ENCODE results near the gene APP.

Gene APP

DNA sequence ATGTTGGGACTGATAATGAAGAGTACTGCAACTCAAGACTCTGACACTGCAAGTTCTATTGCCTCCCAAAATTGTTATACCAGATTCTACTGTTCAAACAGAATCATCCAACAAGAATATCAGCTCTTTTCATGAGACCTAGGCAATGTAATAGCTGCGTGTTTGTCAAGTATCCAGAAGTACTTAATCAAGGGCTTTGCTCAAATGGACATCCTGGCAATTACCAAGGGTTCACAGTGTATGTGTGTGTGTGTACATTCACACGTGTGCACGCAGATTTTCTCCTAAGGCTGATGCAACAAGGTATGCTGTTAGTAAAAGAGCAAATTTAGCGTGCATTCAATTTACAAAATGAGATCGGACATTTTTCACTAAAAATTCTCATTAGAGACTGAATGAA lies 261.2 kb downstream of the APP start:
- Mint-ChIP-seq H3K27me3 (no peaks in the 10 kb centered on the region), H3K4me3 (no peak overlapping the region), H3K9me3 (no peaks in the 10 kb centered on the region), H3K36me3 (ENCODE audit: low read depth) (no peaks in the 10 kb centered on the region), H3K4me1 (ENCODE audit: low read depth) (peaks cover 14% of the 10 kb centered on the region), H3K27ac (no peak overlapping the region)
- intact Hi-C loops (cut with micrococcal nuclease), result no loop called here

GRCh38 chr21:25908495-25908894 lies 262.1 kb downstream of the APP start:
- no peaks in the 10 kb centered on the region for H3K27me3 Mint-ChIP-seq
- H3K9me3 Mint-ChIP-seq, result no peaks in the 10 kb centered on the region
- no peaks in the 10 kb centered on the region for H3K36me3 Mint-ChIP-seq (ENCODE audit: low read depth)
- peaks cover 20% of the 10 kb centered on the region for H3K4me1 Mint-ChIP-seq (ENCODE audit: low read depth)
- no peak overlapping the region for H3K4me3 Mint-ChIP-seq
- H3K27ac Mint-ChIP-seq, result no peak overlapping the region
- intact Hi-C loops (cut with micrococcal nuclease), result no loop called here

DNA sequence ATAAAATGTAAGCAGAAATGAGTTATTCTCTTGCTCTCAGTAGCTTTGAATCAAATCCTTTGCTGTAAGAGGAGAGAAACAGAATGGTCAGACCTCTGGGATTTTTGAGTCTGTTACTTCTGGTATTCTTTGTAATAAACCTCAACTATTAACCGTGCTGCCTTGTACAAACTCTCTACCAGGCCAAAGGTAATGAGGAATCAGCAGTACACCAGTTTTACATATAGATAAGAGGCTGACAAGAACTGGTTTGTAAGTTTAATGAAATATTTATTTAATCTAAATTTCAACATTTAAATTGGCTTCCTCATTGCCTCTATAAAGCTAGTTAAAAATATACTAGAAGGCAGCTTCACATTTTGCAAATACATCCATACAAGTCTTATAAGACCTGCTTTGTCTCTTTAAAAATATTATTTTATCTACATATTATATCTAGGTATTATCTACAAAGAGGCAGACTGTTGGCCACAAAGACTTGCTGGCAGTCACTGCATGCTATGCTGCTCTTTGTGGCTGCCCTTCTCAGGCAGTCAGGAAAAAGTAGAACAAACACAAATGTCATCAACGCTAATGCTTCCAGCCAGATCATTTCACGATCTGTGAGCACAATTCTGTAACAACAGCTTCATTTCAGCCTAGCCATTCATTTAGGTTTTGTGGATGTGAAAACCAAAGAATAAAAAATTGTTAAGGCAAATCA lies 262.8 kb downstream of the APP start:
- intact Hi-C loops (cut with micrococcal nuclease), result no loop called here
- H3K4me1 Mint-ChIP-seq (ENCODE audit: low read depth), result peaks cover 25% of the 10 kb centered on the region
- no peaks in the 10 kb centered on the region for H3K36me3 Mint-ChIP-seq (ENCODE audit: low read depth)
- no peaks in the 10 kb centered on the region for H3K9me3 Mint-ChIP-seq
- H3K27ac Mint-ChIP-seq, result no peak overlapping the region
- H3K4me3 Mint-ChIP-seq, result no peak overlapping the region
- H3K27me3 Mint-ChIP-seq, result no peaks in the 10 kb centered on the region

GRCh38 chr21:25906587-25906986 lies 264.0 kb downstream of the APP start:
- intact Hi-C loops (cut with micrococcal nuclease), result no loop called here
- Mint-ChIP-seq H3K27ac (no peak overlapping the region), H3K4me3 (no peak overlapping the region), H3K4me1 (ENCODE audit: low read depth) (peaks cover 31% of the 10 kb centered on the region), H3K27me3 (no peaks in the 10 kb centered on the region), H3K9me3 (no peaks in the 10 kb centered on the region), H3K36me3 (ENCODE audit: low read depth) (no peaks in the 10 kb centered on the region)

GRCh38 chr21:25905126-25905525 lies 265.4 kb downstream of the APP start:
- intact Hi-C loops (cut with micrococcal nuclease), result no loop called here
- no peaks in the 10 kb centered on the region for H3K36me3 Mint-ChIP-seq (ENCODE audit: low read depth)
- H3K4me1 Mint-ChIP-seq (ENCODE audit: low read depth), result peaks cover 31% of the 10 kb centered on the region
- H3K4me3 Mint-ChIP-seq, result no peak overlapping the region
- no peaks in the 10 kb centered on the region for H3K27me3 Mint-ChIP-seq
- peak overlapping the region; percentile 48 for H3K27ac Mint-ChIP-seq
- H3K9me3 Mint-ChIP-seq, result no peaks in the 10 kb centered on the region

- Mint-ChIP-seq H3K27ac (peak overlapping the region; percentile 95), H3K4me1 (ENCODE audit: low read depth) (peaks cover 32% of the 10 kb centered on the region), H3K27me3 (no peaks in the 10 kb centered on the region), H3K4me3 (peak overlapping the region; percentile 64), H3K36me3 (ENCODE audit: low read depth) (no peaks in the 10 kb centered on the region), H3K9me3 (no peaks in the 10 kb centered on the region)
- intact Hi-C loops (cut with micrococcal nuclease), result no loop called here
Observed at GRCh38 chr21:25904044-25904695, 266.4 kb downstream of the APP start.

- intact Hi-C loops (cut with micrococcal nuclease), result loop anchor here (2.0 kb wide), 1 partner anchor 63 kb away; no protein-coding TSS in a partner anchor
- Mint-ChIP-seq H3K36me3 (ENCODE audit: low read depth) (no peaks in the 10 kb centered on the region), H3K27ac (peak overlapping the region; percentile 95), H3K4me3 (peak overlapping the region; percentile 64), H3K27me3 (no peaks in the 10 kb centered on the region), H3K4me1 (ENCODE audit: low read depth) (peaks cover 37% of the 10 kb centered on the region), H3K9me3 (no peaks in the 10 kb centered on the region)
Observed at GRCh38 chr21:25903607-25904006, 267.0 kb downstream of the APP start.

DNA sequence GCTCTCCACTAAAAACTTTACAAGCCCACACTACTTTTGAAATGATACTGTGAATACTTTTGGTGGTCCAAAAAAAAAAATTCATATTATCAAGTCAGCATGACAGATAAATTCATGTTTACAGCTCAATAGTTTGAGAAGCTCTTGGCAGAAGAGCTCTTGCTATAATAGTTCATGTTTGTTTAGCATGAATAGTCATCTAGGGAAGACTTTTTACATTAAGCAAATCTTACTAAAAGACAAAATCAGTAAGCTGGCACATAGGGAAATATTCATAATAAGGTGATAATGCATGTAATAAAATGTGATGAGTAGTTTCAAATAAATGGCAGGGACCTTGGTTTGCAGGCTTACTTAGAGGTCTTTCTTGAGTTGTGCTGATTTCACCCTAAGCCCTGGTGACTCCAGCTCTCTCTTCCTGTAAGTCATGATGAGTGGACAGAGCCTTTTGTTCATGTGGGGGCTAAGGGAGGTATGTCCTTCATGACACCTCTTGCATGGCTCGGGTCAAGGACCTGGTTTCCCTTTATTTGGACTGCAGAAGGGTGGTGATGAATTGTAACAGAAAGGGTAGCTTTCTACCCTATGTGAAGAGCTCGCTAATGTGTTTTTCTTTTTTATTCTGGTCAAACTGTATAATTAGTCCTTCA lies 269.1 kb downstream of the APP start:
- Mint-ChIP-seq H3K27ac (no peak overlapping the region), H3K36me3 (ENCODE audit: low read depth) (peaks cover 4% of the 10 kb centered on the region), H3K4me1 (ENCODE audit: low read depth) (peaks cover 37% of the 10 kb centered on the region), H3K9me3 (no peaks in the 10 kb centered on the region), H3K27me3 (no peaks in the 10 kb centered on the region), H3K4me3 (no peak overlapping the region)
- intact Hi-C loops (cut with micrococcal nuclease), result no loop called here

GRCh38 chr21:25898671-25899070 lies 271.9 kb downstream of the APP start:
- no peaks in the 10 kb centered on the region for H3K9me3 Mint-ChIP-seq
- peaks cover 11% of the 10 kb centered on the region for H3K36me3 Mint-ChIP-seq (ENCODE audit: low read depth)
- no peak overlapping the region for H3K27ac Mint-ChIP-seq
- H3K4me1 Mint-ChIP-seq (ENCODE audit: low read depth), result peaks cover 18% of the 10 kb centered on the region
- no peaks in the 10 kb centered on the region for H3K27me3 Mint-ChIP-seq
- intact Hi-C loops (cut with micrococcal nuclease), result loop anchor here (5.0 kb wide), 2 partner anchors 274 to 819 kb away; partner anchors contain the start of gene APP
- H3K4me3 Mint-ChIP-seq, result no peak overlapping the region

DNA sequence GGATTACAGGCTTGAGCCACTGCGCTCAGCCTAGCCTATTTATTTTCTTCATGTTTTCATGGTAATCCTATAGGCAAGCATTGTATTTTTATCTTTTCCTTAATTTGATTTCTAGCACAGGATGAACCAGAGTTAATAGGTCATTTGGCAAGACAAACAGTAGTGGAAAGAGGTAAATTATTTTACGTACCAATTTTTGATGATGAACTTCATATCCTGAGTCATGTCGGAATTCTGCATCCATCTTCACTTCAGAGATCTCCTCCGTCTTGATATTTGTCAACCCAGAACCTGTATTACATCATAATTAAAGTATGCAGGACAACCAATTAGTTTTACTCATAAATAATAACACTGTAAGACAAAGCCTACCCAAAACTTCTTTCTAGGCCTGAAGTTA lies 273.2 kb downstream of the APP start:
- Mint-ChIP-seq H3K4me3 (no peak overlapping the region), H3K27me3 (no peaks in the 10 kb centered on the region), H3K4me1 (ENCODE audit: low read depth) (peaks cover 8% of the 10 kb centered on the region), H3K9me3 (no peaks in the 10 kb centered on the region), H3K36me3 (ENCODE audit: low read depth) (peaks cover 16% of the 10 kb centered on the region), H3K27ac (no peak overlapping the region)
- intact Hi-C loops (cut with micrococcal nuclease), result loop anchor here (5.0 kb wide), 2 partner anchors 275 to 820 kb away; partner anchors contain the start of gene APP

DNA sequence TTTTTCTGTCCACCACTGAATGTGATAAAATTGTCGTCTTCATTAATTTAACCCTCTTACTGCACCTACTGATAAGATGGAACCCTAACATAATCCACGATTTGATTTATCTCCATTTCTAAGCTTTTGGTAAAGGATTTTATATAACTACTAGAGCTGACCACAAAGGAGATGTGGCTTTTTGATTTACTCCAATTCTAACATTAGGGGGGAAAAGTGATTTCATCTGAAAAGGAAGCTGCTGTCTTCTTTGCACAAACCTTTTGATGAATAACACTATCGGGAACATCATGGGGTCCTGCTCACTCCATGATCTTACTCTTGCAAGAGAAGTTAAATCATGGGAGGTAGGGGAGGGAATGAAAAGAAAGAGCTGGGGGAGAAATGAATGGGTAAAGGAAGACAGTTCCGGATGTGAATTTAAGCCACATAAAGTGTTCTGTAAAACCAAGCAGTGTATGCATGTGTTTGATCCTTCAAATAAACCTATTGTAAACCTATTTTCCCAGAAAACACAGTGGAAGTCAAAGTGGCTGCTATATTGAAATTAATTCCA lies 274.0 kb downstream of the APP start:
- H3K4me3 Mint-ChIP-seq, result no peak overlapping the region
- peaks cover 16% of the 10 kb centered on the region for H3K36me3 Mint-ChIP-seq (ENCODE audit: low read depth)
- no peaks in the 10 kb centered on the region for H3K9me3 Mint-ChIP-seq
- no peak overlapping the region for H3K27ac Mint-ChIP-seq
- peaks cover 6% of the 10 kb centered on the region for H3K4me1 Mint-ChIP-seq (ENCODE audit: low read depth)
- no peaks in the 10 kb centered on the region for H3K27me3 Mint-ChIP-seq
- intact Hi-C loops (cut with micrococcal nuclease), result loop anchor here (5.0 kb wide), 2 partner anchors 276 to 821 kb away; partner anchors contain the start of gene APP

DNA sequence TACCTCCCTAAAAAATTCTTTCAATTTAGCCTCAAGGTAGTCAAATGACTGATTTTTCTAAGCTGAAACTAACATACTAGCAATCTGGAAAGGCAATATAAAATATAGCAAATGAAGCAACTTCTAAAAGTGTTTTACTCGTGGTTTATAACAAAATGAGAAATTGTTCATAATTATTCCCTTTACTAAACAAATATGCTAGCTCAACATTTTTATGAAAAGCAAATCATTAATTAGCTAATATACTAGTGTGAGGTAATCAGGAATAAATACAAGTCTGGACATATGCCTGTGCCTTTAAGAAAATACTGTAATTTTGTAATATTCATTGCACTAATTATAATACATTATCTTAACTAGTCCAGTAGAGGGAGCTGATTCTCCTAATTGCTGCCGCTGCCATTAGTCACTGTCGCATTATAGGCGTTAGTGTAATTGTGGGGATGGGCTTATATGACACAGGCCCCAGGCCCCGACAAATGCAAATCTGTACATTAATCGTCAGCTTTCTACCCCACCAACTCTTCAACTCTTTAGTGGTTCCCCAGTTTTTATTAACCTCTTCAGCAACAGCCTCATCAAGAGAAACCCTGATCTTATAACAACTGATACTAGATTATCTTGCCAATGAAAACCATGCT lies 274.9 kb downstream of the APP start:
- Mint-ChIP-seq H3K27me3 (no peaks in the 10 kb centered on the region), H3K4me3 (no peak overlapping the region), H3K4me1 (ENCODE audit: low read depth) (peaks cover 6% of the 10 kb centered on the region), H3K27ac (no peak overlapping the region), H3K9me3 (no peaks in the 10 kb centered on the region), H3K36me3 (ENCODE audit: low read depth) (peaks cover 24% of the 10 kb centered on the region)
- intact Hi-C loops (cut with micrococcal nuclease), result loop anchor here (5.0 kb wide), 2 partner anchors 277 to 822 kb away; partner anchors contain the start of gene APP

DNA sequence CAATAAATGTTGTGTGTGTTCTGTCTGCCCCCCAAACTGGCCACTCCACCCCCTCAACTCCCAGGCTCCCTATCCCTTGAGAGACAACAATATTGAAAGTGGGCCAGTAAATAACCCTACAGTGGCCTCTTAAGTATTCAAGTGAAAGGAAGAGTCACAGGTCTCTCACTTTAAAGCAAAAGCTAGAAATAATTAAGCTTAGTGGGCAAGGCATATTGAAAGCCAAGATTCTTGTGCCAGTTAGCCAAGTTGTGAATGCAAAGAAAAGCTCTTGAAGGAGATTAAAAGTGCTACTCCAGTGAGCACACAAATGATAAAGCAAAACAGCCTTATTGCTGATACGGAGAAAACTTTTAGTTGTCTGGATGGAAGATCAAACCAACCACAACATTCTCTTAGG lies 277.4 kb downstream of the APP start:
- H3K36me3 Mint-ChIP-seq (ENCODE audit: low read depth), result peaks cover 40% of the 10 kb centered on the region
- H3K27me3 Mint-ChIP-seq, result no peaks in the 10 kb centered on the region
- no peaks in the 10 kb centered on the region for H3K9me3 Mint-ChIP-seq
- H3K4me3 Mint-ChIP-seq, result no peak overlapping the region
- intact Hi-C loops (cut with micrococcal nuclease), result no loop called here
- H3K4me1 Mint-ChIP-seq (ENCODE audit: low read depth), result peaks cover 6% of the 10 kb centered on the region
- no peak overlapping the region for H3K27ac Mint-ChIP-seq
